ENCODE measurements around the gene STN1. TPM values are rescaled to one million over a fixed set of nuclear protein-coding genes. Genes with fewer than 3 reads are reported as not detected.

STN1 gene
- total and polyA plus RNA-seq, 10 of the 15 experiments (the other 5 are each of a cell fraction or from before 2014, with no cell fraction given), result 22.2 to 31.8 (median 28.5) TPM

DNA sequence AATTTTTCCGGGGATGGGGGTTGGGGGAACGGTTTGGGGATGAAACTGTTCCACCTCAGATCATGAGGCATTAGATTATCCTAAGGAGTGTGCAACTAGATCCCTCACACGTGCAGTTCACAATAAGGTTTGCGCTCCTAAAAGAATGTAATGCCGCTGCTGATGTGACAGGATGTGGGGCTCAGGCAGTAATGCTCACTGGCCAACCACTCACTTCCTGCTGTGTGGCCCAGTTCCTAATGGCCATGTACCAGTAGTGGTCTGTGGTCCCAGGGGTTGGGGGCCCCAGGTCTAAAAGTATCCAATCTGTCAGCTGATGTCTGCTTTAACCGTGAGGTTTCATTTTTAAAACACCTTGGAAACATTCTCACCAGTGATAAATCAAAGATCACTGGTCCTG lies 2.2 kb downstream of the STN1 start (continued):
- TF ChIP-seq, protein P1, sequence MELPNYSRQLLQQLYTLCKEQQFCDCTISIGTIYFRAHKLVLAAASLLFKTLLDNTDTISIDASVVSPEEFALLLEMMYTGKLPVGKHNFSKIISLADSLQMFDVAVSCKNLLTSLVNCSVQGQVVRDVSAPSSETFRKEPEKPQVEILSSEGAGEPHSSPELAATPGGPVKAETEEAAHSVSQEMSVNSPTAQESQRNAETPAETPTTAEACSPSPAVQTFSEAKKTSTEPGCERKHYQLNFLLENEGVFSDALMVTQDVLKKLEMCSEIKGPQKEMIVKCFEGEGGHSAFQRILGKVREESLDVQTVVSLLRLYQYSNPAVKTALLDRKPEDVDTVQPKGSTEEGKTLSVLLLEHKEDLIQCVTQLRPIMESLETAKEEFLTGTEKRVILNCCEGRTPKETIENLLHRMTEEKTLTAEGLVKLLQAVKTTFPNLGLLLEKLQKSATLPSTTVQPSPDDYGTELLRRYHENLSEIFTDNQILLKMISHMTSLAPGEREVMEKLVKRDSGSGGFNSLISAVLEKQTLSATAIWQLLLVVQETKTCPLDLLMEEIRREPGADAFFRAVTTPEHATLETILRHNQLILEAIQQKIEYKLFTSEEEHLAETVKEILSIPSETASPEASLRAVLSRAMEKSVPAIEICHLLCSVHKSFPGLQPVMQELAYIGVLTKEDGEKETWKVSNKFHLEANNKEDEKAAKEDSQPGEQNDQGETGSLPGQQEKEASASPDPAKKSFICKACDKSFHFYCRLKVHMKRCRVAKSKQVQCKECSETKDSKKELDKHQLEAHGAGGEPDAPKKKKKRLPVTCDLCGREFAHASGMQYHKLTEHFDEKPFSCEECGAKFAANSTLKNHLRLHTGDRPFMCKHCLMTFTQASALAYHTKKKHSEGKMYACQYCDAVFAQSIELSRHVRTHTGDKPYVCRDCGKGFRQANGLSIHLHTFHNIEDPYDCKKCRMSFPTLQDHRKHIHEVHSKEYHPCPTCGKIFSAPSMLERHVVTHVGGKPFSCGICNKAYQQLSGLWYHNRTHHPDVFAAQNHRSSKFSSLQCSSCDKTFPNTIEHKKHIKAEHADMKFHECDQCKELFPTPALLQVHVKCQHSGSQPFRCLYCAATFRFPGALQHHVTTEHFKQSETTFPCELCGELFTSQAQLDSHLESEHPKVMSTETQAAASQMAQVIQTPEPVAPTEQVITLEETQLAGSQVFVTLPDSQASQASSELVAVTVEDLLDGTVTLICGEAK (IDR thresholded peaks at IDR 0.05; ENCODE audit: borderline replicate concordance), result no peak
- TF ChIP-seq, protein P2, sequence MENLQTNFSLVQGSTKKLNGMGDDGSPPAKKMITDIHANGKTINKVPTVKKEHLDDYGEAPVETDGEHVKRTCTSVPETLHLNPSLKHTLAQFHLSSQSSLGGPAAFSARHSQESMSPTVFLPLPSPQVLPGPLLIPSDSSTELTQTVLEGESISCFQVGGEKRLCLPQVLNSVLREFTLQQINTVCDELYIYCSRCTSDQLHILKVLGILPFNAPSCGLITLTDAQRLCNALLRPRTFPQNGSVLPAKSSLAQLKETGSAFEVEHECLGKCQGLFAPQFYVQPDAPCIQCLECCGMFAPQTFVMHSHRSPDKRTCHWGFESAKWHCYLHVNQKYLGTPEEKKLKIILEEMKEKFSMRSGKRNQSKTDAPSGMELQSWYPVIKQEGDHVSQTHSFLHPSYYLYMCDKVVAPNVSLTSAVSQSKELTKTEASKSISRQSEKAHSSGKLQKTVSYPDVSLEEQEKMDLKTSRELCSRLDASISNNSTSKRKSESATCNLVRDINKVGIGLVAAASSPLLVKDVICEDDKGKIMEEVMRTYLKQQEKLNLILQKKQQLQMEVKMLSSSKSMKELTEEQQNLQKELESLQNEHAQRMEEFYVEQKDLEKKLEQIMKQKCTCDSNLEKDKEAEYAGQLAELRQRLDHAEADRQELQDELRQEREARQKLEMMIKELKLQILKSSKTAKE (IDR thresholded peaks at IDR 0.05; ENCODE audit: low read depth, poor library complexity, severe bottlenecking), result no peak
- TF ChIP-seq TCF7 (IDR thresholded peaks at IDR 0.05; ENCODE audit: borderline replicate concordance), result no peak
- TF ChIP-seq ZBTB4 (CRISPR knock-in tag; IDR thresholded peaks at IDR 0.05), result no peak
- no peak for TF ChIP-seq RFX5 (IDR thresholded peaks at IDR 0.05; ENCODE audit: low read depth, low read length)
- peak; percentile 54; the same call in 1 of the 2 replicates for TF ChIP-seq MTA2 (IDR thresholded peaks at IDR 0.05; ENCODE audit: low read depth)
- no peak for TF ChIP-seq CHD1 (IDR thresholded peaks at IDR 0.05; ENCODE audit: low read depth, low read length)
- TF ChIP-seq PAX8 (IDR thresholded peaks at IDR 0.05), result no peak
- TF ChIP-seq, protein P3, sequence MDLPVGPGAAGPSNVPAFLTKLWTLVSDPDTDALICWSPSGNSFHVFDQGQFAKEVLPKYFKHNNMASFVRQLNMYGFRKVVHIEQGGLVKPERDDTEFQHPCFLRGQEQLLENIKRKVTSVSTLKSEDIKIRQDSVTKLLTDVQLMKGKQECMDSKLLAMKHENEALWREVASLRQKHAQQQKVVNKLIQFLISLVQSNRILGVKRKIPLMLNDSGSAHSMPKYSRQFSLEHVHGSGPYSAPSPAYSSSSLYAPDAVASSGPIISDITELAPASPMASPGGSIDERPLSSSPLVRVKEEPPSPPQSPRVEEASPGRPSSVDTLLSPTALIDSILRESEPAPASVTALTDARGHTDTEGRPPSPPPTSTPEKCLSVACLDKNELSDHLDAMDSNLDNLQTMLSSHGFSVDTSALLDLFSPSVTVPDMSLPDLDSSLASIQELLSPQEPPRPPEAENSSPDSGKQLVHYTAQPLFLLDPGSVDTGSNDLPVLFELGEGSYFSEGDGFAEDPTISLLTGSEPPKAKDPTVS (IDR thresholded peaks at IDR 0.05; ENCODE audit: low read depth, low read length), result no peak
- TF ChIP-seq NFYA (IDR thresholded peaks at IDR 0.05; ENCODE audit: borderline replicate concordance, low read depth, low read length), result no peak
- 0 out of 2 replicates have a peak, but pooled peaks have one; percentile 19 for TF ChIP-seq PAX5 (IDR thresholded peaks at IDR 0.05; ENCODE audit: borderline replicate concordance, low read depth, low read length)
- TF ChIP-seq STAT3 (IDR thresholded peaks at IDR 0.05; ENCODE audit: low read depth, low read length), result no peak
- TF ChIP-seq SIN3A (IDR thresholded peaks at IDR 0.05; ENCODE audit: low read depth, low read length), result no peak
- TF ChIP-seq MTA3 (IDR thresholded peaks at IDR 0.05; ENCODE audit: borderline replicate concordance, low read length), result no peak
- no peak for TF ChIP-seq USF1 (IDR thresholded peaks at IDR 0.05; ENCODE audit: borderline replicate concordance, extremely low read length, insufficient read depth, low read depth, low read length)
- TF ChIP-seq ASH2L (IDR thresholded peaks at IDR 0.05; ENCODE audit: borderline replicate concordance, low read depth), result no peak

All from GM12878 (cell line).